D721Med (cell line): Measurements from ENCODE around the gene GOLGA8N.

ENCODE experiments used
- DNase-seq: peaks from one replicate; pipeline ENCODE4 v3.0.0; 2011; ENCODE audit warnings: low spot score; ENCODE audit not compliant: insufficient read length
- FAIRE-seq: peaks from 2 replicates; lab custom pipeline; 2011; peaks lifted over from hg19 to GRCh38; lab: Jason Lieb, UNC
- TF ChIP-seq, protein P1 (sequence below): IDR thresholded peaks from 2 replicates; pipeline ENCODE4 v1.5.1; 2012; ENCODE audit warnings: mild to moderate bottlenecking, control low read depth; ENCODE audit not compliant: insufficient read depth; ENCODE audit errors: missing control alignments

GOLGA8N gene

DNA sequence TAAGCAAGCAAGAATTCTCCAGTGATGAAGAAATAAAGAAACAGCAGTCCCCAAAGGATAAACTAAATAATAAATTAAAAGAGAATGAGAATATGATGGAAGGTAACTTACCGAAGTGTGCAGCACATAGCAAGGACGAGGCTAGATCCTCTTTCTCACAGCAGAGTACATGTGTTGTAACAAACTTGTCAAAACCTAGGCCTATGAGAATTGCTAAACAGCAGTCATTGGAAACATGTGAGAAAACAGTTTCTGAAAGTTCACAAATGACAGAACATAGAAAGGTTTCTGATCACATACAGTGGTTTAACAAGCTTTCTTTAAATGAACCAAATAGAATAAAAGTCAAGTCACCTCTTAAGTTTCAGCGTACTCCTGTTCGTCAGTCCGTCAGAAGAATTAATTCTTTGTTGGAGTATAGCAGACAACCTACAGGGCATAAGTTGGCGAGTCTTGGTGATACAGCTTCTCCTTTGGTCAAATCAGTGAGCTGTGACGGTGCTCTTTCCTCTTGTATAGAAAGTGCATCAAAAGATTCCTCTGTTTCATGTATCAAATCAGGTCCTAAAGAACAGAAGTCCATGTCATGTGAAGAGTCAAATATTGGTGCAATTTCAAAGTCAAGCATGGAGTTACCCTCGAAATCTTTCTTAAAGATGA, 43.8 kb downstream of the GOLGA8N start:
- DNase-seq (no peak), FAIRE-seq (peak; percentile 41)
- TF ChIP-seq, protein P1, sequence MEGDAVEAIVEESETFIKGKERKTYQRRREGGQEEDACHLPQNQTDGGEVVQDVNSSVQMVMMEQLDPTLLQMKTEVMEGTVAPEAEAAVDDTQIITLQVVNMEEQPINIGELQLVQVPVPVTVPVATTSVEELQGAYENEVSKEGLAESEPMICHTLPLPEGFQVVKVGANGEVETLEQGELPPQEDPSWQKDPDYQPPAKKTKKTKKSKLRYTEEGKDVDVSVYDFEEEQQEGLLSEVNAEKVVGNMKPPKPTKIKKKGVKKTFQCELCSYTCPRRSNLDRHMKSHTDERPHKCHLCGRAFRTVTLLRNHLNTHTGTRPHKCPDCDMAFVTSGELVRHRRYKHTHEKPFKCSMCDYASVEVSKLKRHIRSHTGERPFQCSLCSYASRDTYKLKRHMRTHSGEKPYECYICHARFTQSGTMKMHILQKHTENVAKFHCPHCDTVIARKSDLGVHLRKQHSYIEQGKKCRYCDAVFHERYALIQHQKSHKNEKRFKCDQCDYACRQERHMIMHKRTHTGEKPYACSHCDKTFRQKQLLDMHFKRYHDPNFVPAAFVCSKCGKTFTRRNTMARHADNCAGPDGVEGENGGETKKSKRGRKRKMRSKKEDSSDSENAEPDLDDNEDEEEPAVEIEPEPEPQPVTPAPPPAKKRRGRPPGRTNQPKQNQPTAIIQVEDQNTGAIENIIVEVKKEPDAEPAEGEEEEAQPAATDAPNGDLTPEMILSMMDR: no peak

DNA sequence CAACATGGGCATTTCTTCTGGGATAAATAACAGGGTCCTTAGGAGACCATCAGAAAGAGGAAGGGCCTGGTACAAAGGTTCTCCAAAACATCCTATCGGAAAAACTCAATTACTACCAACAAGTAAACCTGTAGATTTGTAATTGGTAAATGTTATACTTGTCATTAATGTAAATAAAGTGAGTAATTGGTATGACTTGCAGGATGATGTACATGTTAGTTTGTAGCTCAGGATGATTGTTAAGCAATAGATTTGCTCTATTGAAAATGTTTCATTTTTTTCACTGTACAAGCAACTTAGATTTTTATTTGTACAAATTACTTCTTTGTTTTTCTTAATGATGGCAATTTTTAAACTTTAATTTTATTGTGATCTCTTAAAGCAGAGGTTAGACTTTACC, 44.4 kb downstream of the GOLGA8N start:
- DNase-seq (no peak), FAIRE-seq (no peak)
- TF ChIP-seq, protein P1: no peak

DNA sequence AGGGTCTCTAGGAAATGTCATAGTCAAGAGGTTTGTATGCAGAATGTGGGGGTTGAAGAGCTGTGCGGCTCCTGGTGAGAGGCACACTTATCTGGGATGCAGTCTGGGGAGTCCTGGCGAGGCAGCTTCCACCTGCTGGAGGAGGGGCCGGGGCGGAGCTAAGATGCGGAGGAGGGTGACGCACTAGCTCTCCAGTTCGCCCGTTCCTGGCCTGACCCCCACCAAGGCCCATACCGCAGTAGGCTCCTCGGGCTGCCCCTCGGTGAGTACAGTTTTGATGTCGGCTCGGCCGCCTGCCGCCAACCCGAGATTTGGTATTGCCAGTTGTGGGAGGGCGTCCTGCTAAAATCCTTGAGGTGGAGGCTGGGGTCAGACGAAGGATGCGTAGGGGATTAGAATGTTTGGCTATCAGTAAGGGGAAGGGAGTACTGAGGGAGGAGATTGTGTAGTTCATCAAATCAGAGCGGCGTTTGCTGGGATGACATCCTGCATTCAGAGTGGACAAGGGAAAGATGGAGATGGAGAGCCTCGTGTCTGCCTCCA, 48.3 kb downstream of the GOLGA8N start, which contains the start of gene SCG5:
Gene SCG5 (plus strand): TSS at position 194 of the 543 bp plus-strand sequence. CDS start 1,883 bp downstream, outside the sequence.
- DNase-seq (no peak), FAIRE-seq (no peak)
- TF ChIP-seq, protein P1: no peak

DNA sequence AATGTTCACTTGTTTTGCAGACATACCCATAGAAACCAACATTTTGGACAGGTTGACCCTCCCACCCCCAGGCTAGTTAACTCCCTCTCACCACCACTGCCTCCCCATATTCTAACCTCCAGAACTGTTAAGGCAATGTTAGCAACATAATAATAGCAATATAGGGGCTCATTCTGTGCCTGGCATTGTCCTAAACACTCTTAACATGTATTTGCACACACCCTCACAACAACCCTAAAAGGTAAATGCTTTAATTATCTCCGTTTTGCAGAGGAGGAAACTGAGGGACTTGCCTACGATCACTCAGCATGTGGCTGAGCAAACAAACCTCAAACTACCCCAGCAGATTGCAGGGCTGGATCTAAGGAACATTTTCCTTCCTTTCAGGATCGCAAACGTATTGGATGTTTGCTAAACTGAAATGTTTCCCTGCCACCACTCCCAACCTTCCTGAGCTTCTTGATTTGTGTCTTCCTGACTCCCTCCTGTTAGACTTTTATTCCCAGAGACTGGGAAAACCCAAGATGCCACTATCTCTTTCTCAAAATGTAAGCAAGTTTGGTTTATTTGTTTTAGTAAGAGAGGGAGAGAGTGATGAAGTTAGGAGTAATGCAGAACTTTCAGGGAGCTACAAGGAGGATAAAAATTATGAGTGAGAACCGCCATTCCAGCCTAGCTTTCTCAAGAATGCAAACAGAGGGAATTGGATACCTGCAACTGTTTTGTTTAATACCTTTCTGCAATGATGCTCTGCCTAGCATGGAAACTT, 49.6 kb downstream of the GOLGA8N start:
- TF ChIP-seq, protein P1: no peak
- FAIRE-seq: no peak
- DNase-seq: no peak

DNA sequence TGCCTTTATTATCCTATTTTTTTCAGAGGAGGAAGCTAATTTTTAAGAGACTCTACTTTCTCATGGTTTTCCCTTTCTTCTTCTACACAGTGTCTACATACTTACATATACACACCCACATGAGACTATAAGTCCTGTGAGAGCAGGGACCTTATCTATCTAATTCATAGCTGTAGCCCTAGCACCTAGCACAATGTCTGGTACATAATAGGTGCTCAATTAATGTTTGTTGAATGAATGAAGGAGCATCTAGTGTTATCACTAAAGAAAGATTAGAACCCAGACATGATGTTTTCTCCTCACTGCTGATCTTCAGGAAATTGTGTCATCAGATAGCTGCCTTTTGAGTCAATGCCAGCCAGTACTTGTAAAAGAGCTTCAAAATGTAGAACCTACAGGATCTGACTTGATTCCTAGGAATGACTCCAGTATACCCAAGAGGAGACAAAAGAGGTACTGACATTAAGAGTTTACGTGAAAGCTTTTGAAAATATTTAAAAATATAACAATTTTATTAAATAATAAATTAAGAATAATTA, 50.7 kb downstream of the GOLGA8N start:
- FAIRE-seq (no peak), DNase-seq (no peak)
- TF ChIP-seq, protein P1: no peak

DNA sequence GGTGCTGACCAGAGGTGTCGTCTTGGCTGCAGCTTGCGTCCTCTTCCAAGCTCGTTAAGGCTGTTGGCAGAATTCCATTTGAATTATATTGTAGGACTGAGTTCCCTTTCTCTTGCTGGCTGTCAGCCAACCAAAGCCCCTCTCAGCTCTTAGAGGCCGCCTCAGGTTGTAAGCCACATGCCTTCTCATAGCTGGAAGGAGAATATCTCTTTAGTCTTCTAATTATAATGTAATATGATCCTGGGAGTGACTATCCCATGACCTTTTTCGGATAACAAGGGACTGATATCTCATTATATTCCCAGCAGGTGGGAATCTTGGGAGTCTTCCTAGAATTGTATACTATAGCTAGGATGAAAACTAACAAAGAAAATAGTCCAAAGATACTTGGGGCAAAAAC, 53.0 kb downstream of the GOLGA8N start:
- DNase-seq (no peak), FAIRE-seq (no peak)
- TF ChIP-seq, protein P1: no peak
